HG03060 (cell line): ENCODE data around the gene PDCD4.

Experiments used
- ATAC-seq: cut with Tn5 transposase; IDR thresholded peaks from one replicate; pipeline ENCODE4 v1.9.1; 2021; ENCODE audit warnings: low read depth, moderate number of reproducible peaks; ENCODE audit not compliant: unreplicated experiment

The PDCD4 gene

GRCh38 chr10:110916554-110917346, 45.0 kb downstream of the PDCD4 start:
- ATAC-seq, result no peak

GRCh38 chr10:110918269-110918642, 46.5 kb downstream of the PDCD4 start:
- peak; percentile 20 for ATAC-seq

DNA sequence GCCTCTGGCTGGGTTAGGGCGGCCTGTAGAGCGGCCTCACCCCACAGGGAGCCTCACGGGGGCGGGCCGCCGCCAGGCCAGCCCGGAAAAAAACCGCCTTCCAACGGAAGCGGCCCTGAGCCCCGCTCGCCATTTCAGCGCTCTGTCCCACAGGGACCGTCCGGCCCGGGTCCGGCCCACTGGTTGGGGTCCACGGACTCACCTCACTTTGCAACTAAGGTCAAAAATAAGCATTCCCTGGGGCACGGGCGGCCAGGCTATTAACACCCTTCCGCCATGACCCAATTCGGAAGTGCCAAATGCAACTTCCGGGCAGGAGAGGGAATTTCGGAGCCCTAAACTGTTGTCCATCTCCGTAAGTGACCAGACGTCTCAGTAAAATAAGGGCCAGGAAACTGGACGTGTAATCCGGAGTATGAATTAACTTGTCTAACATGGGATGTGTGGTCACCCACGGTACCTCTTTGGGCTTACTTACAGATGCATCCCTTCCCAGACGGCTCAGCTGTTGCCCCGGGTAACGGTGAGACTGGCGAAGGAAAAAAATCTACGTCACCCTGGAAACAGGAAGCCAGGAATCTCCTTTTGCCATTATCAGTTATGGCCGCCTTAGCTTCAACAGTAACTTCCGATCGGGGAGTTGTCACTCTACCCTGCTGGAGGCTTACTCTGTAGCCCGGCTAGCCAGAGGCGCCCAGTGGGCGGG, 47.1 kb downstream of the PDCD4 start, which contains the start of gene BBIP1:
Gene BBIP1, minus strand, starts transcription at position 538 of the 706 bp plus-strand sequence. CDS start 1,023 bp downstream, outside the sequence.
- ATAC-seq, result peak; percentile 71

GRCh38 chr10:110919349-110919931, 47.7 kb downstream of the PDCD4 start, which contains the start of gene SHOC2:
SHOC2 (plus strand) TSS chr10:110919604; CDS start chr10:110964359, 44,755 bp downstream.
- no peak for ATAC-seq

DNA sequence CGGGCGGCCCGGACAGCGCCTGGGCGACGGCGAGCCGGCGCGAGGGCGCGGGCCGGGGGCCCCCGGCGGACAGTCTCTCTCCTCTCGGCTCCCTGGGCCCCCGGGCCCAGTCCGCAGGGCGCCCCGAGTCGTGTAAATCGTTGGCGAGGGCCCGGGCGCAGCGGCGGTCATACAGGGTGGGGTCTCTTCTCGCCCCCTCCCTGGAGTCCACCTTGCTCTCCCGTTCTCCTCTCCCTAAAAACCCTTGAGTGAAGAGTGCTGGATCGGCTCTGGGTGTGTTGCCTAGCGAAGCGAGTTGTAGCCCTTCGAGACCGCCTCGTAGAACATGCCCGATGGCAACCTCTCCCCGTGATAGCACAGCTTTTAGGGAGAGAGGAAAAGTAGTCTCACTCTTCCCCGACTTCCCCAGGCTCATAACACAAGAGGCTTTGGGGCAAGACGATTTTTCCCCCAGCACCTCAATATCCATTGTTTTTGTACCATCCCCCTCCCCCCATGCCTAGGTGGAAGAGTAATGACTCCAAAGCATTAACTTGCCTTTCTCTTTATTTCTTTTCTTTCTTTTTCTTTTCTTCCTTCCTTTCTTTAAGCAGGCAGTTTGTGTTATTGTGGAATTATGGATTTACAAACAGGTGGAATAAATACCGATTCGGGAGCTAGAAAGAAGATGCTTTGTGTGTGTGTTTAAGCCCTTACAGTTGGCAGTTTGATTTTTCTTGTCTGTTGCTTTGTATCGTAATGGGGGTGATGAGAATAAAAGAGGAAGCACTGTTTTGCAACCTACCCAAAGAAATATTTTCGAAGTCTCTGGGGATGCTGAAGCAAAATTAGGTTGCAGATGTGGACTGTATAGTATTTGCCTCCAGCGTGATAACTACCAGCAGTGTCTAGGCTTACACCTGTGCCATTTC, 48.5 kb downstream of the PDCD4 start:
- peak; percentile 33 for ATAC-seq

DNA sequence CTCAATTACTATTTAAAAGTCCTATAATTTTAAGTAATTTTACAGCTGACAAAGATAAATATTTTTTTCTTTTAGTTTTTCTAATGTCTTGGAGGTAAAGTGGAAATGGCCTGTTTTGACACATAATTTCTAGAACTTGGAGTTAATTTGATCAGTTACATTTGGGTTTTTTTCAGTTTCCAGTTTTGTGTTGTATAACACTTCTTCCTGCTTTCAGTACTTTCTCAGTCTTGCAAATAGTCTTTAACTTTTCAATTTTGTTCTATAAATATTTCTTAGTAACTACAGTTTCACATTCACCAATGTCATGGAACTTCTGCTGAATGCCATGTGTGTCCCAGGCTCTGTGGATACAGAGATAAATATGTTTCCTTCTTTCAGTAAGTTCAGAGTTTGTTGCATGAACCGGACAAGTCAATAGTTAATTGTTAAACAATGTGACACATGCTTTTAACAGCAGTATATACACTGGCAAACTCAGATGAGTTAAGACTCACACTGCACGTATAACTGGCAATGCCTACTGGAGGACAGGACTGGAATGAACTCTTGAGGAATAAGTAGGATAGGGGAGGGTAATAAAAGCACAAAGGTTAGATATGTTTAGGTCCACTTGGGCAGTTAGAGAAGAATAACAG, 52.2 kb downstream of the PDCD4 start:
- peak; percentile 21 for ATAC-seq

- ATAC-seq, result no peak
These were observed 55.7 kb downstream of the PDCD4 start for GRCh38 chr10:110927461-110927860.

DNA sequence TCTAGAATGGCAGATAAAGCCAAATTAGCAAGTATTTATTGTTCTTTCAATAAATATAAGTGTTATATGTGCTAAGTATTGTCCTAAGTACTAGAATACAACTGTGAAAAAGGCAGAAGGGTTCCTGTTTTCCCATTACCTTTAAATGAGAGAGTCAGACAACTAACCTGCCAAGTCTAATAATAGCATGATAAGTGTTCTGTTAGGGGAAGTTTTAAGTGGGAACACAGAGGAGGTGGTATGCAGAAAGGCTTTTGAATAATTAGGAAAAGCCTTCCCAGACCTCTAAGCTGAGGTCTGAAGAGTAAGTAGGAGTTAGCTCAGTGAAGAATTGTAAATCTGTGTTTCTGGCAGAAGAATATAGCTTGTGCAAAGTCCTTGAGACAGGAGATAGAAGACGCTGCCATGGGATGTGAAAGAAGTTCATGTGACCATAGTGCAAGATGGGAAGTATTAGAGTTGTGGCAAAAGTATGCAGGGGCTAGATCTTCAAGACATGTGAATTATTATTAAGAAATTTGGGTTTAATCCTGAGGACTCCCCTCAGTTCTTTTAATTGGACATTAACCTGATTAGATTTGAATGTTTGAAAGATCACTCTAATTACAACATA, 60.1 kb downstream of the PDCD4 start:
- no peak for ATAC-seq

DNA sequence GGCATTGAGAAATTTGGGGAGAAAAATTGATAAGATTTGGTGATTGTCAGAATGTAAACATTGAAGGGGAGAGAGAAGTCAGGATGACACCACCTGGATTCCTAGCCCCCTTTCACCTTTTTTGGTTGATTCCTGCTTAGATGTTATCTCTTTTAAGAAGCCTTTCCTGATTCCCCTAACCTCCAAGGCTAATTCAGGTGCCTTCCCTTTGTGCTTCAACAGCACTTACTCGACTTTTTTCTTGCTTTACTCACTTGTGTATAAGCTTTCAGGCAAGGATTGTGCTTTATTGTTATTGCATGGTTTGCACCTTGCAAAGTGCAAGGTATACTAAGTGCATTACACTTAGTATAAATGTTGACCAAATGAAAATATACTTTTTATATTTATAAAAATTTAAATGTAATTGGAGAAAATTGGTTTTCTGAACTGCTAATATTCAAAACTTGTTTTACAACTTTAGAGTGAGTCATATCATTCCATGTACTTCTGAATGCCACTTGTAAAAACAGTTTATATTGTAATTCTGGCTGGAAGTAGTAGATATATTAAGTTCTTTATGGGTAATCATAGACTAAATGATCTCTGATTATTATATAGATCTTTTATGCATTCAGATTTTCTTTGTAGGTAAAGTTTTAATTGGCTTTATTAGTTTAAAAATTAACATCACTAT, 60.9 kb downstream of the PDCD4 start:
- ATAC-seq, result no peak

- no peak for ATAC-seq
These were observed 65.0 kb downstream of the PDCD4 start for GRCh38 chr10:110936757-110937156.

DNA sequence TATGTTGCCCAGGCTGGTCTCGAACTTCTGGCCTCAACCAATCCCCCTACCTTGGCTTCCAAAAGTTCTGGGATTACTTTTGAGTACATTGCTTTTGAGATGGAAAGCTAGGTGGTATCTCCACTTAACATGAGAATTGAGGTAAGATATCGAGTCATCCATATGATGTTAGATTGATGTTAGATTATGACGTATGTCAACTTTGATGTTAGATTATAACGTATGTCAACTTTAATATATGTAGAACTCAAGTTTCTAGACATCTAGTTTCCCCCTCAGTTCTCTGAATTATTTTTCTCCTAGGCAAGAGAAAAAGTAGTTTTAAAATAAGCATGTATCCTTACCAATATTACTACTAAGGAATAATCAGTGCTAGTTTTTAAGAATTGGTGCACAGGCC, 67.7 kb downstream of the PDCD4 start:
- no peak for ATAC-seq

- ATAC-seq, result no peak
These were observed 73.2 kb downstream of the PDCD4 start for GRCh38 chr10:110944792-110945396.

GRCh38 chr10:110946496-110946895, 74.8 kb downstream of the PDCD4 start:
- no peak for ATAC-seq

- no peak for ATAC-seq
These were observed 75.4 kb downstream of the PDCD4 start for GRCh38 chr10:110947061-110947595.
